ENCODE data around the gene VSTM4. TPM values are rescaled to one million over a fixed set of nuclear protein-coding genes. Genes with fewer than 3 reads are reported as not detected.

The VSTM4 gene
- polyA plus RNA-seq, 1 experiment, result 4.4 TPM

DNA sequence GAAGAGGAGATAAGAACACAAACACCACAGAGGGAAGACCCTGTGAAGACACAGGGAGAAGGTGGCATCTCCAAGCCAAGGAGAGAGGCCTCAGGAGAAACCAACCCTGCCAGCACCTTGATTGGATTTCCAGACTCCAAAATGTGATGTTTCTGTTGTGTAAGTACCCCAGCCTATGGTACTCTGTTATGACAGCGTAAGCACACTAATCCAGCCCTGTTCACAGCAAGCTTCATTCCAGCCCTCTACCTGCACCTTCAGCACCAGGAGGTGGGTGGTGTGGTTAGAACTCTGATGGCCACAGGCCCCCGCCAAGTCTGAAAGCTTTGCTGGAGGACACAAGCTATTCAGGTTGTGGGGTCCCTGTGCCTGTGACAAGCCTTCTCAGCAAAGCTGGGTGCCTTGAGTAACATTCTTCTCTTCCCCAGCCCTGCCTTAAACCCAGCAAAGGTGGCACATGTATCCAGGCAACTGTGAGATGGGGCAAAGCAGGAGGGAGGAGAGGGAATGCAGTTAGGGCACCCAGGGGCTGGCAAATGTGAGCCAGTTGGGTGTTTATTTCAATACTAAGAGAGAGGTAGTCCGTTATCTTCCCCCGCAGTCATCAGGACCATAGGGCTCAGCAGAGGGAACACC, 4.5 kb downstream of the VSTM4 start:
- Histone ChIP-seq H3K36me3 (ENCODE audit: control insufficient read depth, insufficient read depth, low read length) (no peaks in the 10 kb centered on the region; the same call in none of the 2 replicates), H3K4me3 (ENCODE audit: low read depth, low read length) (no peak overlapping the region), H3K27me3 (ENCODE audit: control insufficient read depth, insufficient read depth, low read length) (no peaks in the 10 kb centered on the region)
- no peak for DNase-seq (ENCODE audit: low read depth)
- CTCF ChIA-PET, result interaction anchor here (1.3 to 1.7 kb wide), 2 partner anchors 8 to 50 kb away, joined by 4 read pairs; no protein-coding TSS in a partner anchor
- TF ChIP-seq, protein P1, sequence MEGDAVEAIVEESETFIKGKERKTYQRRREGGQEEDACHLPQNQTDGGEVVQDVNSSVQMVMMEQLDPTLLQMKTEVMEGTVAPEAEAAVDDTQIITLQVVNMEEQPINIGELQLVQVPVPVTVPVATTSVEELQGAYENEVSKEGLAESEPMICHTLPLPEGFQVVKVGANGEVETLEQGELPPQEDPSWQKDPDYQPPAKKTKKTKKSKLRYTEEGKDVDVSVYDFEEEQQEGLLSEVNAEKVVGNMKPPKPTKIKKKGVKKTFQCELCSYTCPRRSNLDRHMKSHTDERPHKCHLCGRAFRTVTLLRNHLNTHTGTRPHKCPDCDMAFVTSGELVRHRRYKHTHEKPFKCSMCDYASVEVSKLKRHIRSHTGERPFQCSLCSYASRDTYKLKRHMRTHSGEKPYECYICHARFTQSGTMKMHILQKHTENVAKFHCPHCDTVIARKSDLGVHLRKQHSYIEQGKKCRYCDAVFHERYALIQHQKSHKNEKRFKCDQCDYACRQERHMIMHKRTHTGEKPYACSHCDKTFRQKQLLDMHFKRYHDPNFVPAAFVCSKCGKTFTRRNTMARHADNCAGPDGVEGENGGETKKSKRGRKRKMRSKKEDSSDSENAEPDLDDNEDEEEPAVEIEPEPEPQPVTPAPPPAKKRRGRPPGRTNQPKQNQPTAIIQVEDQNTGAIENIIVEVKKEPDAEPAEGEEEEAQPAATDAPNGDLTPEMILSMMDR (IDR thresholded peaks at IDR 0.05; ENCODE audit: insufficient read depth, low read depth, low read length), result no peak
- POLR2A ChIA-PET, result no interaction called here

GRCh38 chr10:49109669-49110340, 5.5 kb downstream of the VSTM4 start:
- Histone ChIP-seq H3K27me3 (ENCODE audit: control insufficient read depth, insufficient read depth, low read length) (no peaks in the 10 kb centered on the region), H3K36me3 (ENCODE audit: control insufficient read depth, insufficient read depth, low read length) (no peaks in the 10 kb centered on the region; the same call in none of the 2 replicates), H3K4me3 (ENCODE audit: low read depth, low read length) (no peak overlapping the region)
- TF ChIP-seq, protein P1 (IDR thresholded peaks at IDR 0.05; ENCODE audit: insufficient read depth, low read depth, low read length), result no peak
- ChIA-PET CTCF (interaction anchor here (1.0 to 1.7 kb wide), 3 partner anchors 9 to 453 kb away, joined by 3 to 4 read pairs (median 4); no protein-coding TSS in a partner anchor), POLR2A (interaction anchor here (0.7 kb wide), 1 partner anchor 18 kb away, joined by 4 read pairs; no protein-coding TSS in a partner anchor)
- peak; percentile 57 for DNase-seq (ENCODE audit: low read depth)

GRCh38 chr10:49108656-49109055, 6.7 kb downstream of the VSTM4 start:
- CTCF ChIA-PET, result no interaction called here
- DNase-seq (ENCODE audit: low read depth), result no peak
- no peaks in the 10 kb centered on the region; the same call in none of the 2 replicates for H3K36me3 ChIP-seq (ENCODE audit: control insufficient read depth, insufficient read depth, low read length)
- H3K27me3 ChIP-seq (ENCODE audit: control insufficient read depth, insufficient read depth, low read length), result no peaks in the 10 kb centered on the region
- POLR2A ChIA-PET, result no interaction called here
- TF ChIP-seq, protein P1 (IDR thresholded peaks at IDR 0.05; ENCODE audit: insufficient read depth, low read depth, low read length), result no peak
- H3K4me3 ChIP-seq (ENCODE audit: low read depth, low read length), result no peak overlapping the region

- H3K36me3 ChIP-seq (ENCODE audit: control insufficient read depth, insufficient read depth, low read length), result no peaks in the 10 kb centered on the region; the same call in none of the 2 replicates
- DNase-seq (ENCODE audit: low read depth), result no peak
- CTCF ChIA-PET, result no interaction called here
- H3K4me3 ChIP-seq (ENCODE audit: low read depth, low read length), result no peak overlapping the region
- TF ChIP-seq, protein P1 (IDR thresholded peaks at IDR 0.05; ENCODE audit: insufficient read depth, low read depth, low read length), result no peak
- POLR2A ChIA-PET, result no interaction called here
- H3K27me3 ChIP-seq (ENCODE audit: control insufficient read depth, insufficient read depth, low read length), result no peaks in the 10 kb centered on the region
Measured at GRCh38 chr10:49107887-49108267, 7.4 kb downstream of the VSTM4 start.

- TF ChIP-seq, protein P1 (IDR thresholded peaks at IDR 0.05; ENCODE audit: insufficient read depth, low read depth, low read length), result no peak
- POLR2A ChIA-PET, result no interaction called here
- CTCF ChIA-PET, result no interaction called here
- no peaks in the 10 kb centered on the region; the same call in none of the 2 replicates for H3K36me3 ChIP-seq (ENCODE audit: control insufficient read depth, insufficient read depth, low read length)
- DNase-seq (ENCODE audit: low read depth), result no peak
- no peak overlapping the region for H3K4me3 ChIP-seq (ENCODE audit: low read depth, low read length)
- H3K27me3 ChIP-seq (ENCODE audit: control insufficient read depth, insufficient read depth, low read length), result no peaks in the 10 kb centered on the region
Measured at GRCh38 chr10:49107111-49107886, 8.0 kb downstream of the VSTM4 start.
